ENCODE measurements around the gene STARD9. TPM values are rescaled to one million over a fixed set of nuclear protein-coding genes. Genes with fewer than 3 reads are reported as not detected.
A peak's percentile ranks its signal among the peaks of the same experiment; 100 is the strongest.

Gene STARD9
- total and polyA plus RNA-seq, 2 of the 13 experiments (the other 11 are each of a cell fraction or from before 2014, with no cell fraction given) = 5.3 to 7.5 TPM

GRCh38 chr15:42704492-42704926 lies 129.1 kb downstream of the STARD9 start (continued):
- TF ChIP-seq, protein P1, sequence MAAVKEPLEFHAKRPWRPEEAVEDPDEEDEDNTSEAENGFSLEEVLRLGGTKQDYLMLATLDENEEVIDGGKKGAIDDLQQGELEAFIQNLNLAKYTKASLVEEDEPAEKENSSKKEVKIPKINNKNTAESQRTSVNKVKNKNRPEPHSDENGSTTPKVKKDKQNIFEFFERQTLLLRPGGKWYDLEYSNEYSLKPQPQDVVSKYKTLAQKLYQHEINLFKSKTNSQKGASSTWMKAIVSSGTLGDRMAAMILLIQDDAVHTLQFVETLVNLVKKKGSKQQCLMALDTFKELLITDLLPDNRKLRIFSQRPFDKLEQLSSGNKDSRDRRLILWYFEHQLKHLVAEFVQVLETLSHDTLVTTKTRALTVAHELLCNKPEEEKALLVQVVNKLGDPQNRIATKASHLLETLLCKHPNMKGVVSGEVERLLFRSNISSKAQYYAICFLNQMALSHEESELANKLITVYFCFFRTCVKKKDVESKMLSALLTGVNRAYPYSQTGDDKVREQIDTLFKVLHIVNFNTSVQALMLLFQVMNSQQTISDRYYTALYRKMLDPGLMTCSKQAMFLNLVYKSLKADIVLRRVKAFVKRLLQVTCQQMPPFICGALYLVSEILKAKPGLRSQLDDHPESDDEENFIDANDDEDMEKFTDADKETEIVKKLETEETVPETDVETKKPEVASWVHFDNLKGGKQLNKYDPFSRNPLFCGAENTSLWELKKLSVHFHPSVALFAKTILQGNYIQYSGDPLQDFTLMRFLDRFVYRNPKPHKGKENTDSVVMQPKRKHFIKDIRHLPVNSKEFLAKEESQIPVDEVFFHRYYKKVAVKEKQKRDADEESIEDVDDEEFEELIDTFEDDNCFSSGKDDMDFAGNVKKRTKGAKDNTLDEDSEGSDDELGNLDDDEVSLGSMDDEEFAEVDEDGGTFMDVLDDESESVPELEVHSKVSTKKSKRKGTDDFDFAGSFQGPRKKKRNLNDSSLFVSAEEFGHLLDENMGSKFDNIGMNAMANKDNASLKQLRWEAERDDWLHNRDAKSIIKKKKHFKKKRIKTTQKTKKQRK (IDR thresholded peaks at IDR 0.05; ENCODE audit: low read length) = no peak
- no peak for TF ChIP-seq ZNF510 (CRISPR knock-in tag; IDR thresholded peaks at IDR 0.05; ENCODE audit: low read depth)
- TF ChIP-seq ZNF598 (CRISPR knock-in tag; IDR thresholded peaks at IDR 0.05; ENCODE audit: borderline replicate concordance) = peak; percentile 29; the same call in 1 of the 2 replicates
- TF ChIP-seq, protein P2, sequence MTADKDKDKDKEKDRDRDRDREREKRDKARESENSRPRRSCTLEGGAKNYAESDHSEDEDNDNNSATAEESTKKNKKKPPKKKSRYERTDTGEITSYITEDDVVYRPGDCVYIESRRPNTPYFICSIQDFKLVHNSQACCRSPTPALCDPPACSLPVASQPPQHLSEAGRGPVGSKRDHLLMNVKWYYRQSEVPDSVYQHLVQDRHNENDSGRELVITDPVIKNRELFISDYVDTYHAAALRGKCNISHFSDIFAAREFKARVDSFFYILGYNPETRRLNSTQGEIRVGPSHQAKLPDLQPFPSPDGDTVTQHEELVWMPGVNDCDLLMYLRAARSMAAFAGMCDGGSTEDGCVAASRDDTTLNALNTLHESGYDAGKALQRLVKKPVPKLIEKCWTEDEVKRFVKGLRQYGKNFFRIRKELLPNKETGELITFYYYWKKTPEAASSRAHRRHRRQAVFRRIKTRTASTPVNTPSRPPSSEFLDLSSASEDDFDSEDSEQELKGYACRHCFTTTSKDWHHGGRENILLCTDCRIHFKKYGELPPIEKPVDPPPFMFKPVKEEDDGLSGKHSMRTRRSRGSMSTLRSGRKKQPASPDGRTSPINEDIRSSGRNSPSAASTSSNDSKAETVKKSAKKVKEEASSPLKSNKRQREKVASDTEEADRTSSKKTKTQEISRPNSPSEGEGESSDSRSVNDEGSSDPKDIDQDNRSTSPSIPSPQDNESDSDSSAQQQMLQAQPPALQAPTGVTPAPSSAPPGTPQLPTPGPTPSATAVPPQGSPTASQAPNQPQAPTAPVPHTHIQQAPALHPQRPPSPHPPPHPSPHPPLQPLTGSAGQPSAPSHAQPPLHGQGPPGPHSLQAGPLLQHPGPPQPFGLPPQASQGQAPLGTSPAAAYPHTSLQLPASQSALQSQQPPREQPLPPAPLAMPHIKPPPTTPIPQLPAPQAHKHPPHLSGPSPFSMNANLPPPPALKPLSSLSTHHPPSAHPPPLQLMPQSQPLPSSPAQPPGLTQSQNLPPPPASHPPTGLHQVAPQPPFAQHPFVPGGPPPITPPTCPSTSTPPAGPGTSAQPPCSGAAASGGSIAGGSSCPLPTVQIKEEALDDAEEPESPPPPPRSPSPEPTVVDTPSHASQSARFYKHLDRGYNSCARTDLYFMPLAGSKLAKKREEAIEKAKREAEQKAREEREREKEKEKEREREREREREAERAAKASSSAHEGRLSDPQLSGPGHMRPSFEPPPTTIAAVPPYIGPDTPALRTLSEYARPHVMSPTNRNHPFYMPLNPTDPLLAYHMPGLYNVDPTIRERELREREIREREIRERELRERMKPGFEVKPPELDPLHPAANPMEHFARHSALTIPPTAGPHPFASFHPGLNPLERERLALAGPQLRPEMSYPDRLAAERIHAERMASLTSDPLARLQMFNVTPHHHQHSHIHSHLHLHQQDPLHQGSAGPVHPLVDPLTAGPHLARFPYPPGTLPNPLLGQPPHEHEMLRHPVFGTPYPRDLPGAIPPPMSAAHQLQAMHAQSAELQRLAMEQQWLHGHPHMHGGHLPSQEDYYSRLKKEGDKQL (CRISPR knock-in tag; IDR thresholded peaks at IDR 0.05; ENCODE audit: low read depth) = no peak
- no peak for TF ChIP-seq KAT2B (IDR thresholded peaks at IDR 0.05; ENCODE audit: borderline replicate concordance, low read depth, low read length)
- TF ChIP-seq ZNF260 (CRISPR knock-in tag; IDR thresholded peaks at IDR 0.05; ENCODE audit: borderline replicate concordance, low read depth) = no peak
- 0 out of 2 replicates have a peak, but pooled peaks have one; percentile 33 for TF ChIP-seq ZBTB33 (CRISPR knock-in tag; IDR thresholded peaks at IDR 0.05)
- TF ChIP-seq ATAD3A (CRISPR knock-in tag; IDR thresholded peaks at IDR 0.05) = no peak
- 0 out of 2 replicates have a peak, but pooled peaks have one; percentile 30 for TF ChIP-seq GATAD2A (CRISPR knock-in tag; IDR thresholded peaks at IDR 0.05)
- peak; percentile 94 for TF ChIP-seq STAG1 (CRISPR knock-in tag; IDR thresholded peaks at IDR 0.05)
- no peak for TF ChIP-seq EZH2 (conservative IDR thresholded peaks at IDR 0.05; ENCODE audit: low read depth, low read length)
- TF ChIP-seq, protein P3, sequence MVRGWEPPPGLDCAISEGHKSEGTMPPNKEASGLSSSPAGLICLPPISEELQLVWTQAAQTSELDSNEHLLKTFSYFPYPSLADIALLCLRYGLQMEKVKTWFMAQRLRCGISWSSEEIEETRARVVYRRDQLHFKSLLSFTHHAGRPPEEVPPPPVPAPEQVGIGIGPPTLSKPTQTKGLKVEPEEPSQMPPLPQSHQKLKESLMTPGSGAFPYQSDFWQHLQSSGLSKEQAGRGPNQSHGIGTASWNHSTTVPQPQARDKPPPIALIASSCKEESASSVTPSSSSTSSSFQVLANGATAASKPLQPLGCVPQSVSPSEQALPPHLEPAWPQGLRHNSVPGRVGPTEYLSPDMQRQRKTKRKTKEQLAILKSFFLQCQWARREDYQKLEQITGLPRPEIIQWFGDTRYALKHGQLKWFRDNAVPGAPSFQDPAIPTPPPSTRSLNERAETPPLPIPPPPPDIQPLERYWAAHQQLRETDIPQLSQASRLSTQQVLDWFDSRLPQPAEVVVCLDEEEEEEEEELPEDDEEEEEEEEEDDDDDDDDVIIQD (CRISPR knock-in tag; IDR thresholded peaks at IDR 0.05; ENCODE audit: low read depth) = peak; percentile 30; the same call in 1 of the 2 replicates
- no peak for TF ChIP-seq IKZF1 (IDR thresholded peaks at IDR 0.05)
